Spleen (tissue), 7 donors: ENCODE data around the gene WHRN.

Source experiments
- CTCF ChIP-seq, 11 experiments: fragments of 200-600 bp in 7 of 11; fragments of 450-650 bp in 4 of 11; sonication (generic) in 4 of 11; IDR thresholded peaks in 8 of 11; conservative IDR thresholded peaks in 3 of 11; 1 replicate in 7 of 11; 2 replicates in 4 of 11; pipeline versions ENCODE4 v1.4.0 to v1.8.0; 2016 to 2021; ENCODE audit warnings: antibody characterized with exemption in 11 of 11, inconsistent platforms in 4 of 11, mild to moderate bottlenecking in 1 of 11
- POLR2A ChIP-seq, 3 donors: fragments of 450-650 bp; IDR thresholded peaks; one replicate each; pipeline ENCODE4 v1.5.1; 2017; ENCODE audit warnings: antibody characterized with exemption in 3 of 3, mild to moderate bottlenecking in 1 of 3
- POLR2AphosphoS5 ChIP-seq, 3 donors: sonication (generic); formaldehyde crosslinking; IDR thresholded peaks; one replicate each; pipeline ENCODE4 v1.5.1; 2017; ENCODE audit warnings: antibody characterized with exemption in 3 of 3
- donor health status: DM: no; HTN: no; CAD: no; lungs with moderate emphysema.
- donor health status: DM: no; HTN: no; CAD: no.
- donor health status: DM: no; HTN: no; CAD: no.

DNA sequence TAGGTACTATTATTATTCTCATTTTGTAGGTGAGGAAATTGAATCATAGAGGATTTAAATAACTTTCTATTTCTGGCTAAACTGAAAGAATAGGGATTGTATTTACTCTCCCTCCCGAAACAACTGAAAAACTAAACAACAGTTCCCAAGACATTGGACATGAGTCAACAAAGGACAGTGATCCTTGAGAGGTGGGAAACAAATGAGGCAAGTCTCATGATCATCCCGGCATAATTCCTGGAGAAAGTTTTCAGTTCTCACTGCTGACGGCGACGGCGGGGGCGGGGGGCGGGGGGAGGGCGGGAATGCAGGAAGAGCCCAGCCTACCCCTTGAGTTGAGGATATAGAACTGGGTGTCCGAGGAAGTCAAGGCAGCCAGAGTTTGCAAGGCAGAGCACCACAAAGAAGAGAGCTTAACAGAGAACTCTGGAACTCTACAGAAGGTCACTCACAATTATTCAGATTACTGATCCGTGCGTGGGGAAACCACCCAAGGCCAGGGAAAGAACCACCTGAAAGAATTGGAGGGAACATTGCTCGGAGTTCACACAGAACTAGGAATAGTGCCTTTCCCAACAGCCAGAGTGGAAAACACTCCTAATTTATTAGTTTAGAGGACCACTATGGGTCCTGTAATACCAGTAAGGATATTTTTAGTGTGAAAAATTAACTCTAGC, 27.4 kb upstream of the WHRN start:
- TF ChIP-seq CTCF (IDR thresholded peaks at IDR 0.05 in 8 of 11, conservative IDR thresholded peaks at IDR 0.05 in 3 of 11) (no peak), POLR2A (IDR thresholded peaks at IDR 0.05) (no peak), POLR2AphosphoS5 (IDR thresholded peaks at IDR 0.05) (no peak)
